ENCODE results near the gene KIAA1614.

KIAA1614 gene

DNA sequence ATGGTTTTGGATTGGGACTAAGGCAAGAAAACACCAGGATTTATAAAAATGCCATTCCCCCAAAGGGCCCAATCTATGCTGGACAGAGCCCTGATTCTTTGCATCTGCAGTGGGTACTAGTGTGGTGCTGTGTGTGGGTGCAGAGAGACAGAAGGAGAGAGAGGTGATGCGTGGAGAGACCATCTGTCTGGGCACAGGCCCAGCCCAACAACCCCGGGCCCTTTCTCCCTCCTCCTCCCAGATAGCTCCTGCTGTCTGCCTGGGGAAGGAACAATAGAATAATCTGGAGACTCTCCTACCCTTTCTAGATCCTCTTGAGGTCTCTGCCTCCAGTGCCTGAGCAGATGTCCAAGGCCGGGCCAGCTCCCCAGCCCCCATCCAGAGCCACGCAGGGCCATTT lies 15.1 kb downstream of the KIAA1614 start:
- Histone ChIP-seq H3K4me3 (ENCODE audit: low read depth in 1 of 2, low read length in 1 of 2) (no peak overlapping the region), H3K4me1 (ENCODE audit: control insufficient read depth in 1 of 2, insufficient read depth in 1 of 2, low read depth in 1 of 2, low read length in 1 of 2) (no peaks in the 10 kb centered on the region), H3K27ac (no peak overlapping the region), H3K36me3 (no peaks in the 10 kb centered on the region), H3K27me3 (peaks cover 28% of the 10 kb centered on the region), H3K9me3 (no peaks in the 10 kb centered on the region)
- TF ChIP-seq, protein P1, sequence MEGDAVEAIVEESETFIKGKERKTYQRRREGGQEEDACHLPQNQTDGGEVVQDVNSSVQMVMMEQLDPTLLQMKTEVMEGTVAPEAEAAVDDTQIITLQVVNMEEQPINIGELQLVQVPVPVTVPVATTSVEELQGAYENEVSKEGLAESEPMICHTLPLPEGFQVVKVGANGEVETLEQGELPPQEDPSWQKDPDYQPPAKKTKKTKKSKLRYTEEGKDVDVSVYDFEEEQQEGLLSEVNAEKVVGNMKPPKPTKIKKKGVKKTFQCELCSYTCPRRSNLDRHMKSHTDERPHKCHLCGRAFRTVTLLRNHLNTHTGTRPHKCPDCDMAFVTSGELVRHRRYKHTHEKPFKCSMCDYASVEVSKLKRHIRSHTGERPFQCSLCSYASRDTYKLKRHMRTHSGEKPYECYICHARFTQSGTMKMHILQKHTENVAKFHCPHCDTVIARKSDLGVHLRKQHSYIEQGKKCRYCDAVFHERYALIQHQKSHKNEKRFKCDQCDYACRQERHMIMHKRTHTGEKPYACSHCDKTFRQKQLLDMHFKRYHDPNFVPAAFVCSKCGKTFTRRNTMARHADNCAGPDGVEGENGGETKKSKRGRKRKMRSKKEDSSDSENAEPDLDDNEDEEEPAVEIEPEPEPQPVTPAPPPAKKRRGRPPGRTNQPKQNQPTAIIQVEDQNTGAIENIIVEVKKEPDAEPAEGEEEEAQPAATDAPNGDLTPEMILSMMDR (IDR thresholded peaks at IDR 0.05), result no peak

DNA sequence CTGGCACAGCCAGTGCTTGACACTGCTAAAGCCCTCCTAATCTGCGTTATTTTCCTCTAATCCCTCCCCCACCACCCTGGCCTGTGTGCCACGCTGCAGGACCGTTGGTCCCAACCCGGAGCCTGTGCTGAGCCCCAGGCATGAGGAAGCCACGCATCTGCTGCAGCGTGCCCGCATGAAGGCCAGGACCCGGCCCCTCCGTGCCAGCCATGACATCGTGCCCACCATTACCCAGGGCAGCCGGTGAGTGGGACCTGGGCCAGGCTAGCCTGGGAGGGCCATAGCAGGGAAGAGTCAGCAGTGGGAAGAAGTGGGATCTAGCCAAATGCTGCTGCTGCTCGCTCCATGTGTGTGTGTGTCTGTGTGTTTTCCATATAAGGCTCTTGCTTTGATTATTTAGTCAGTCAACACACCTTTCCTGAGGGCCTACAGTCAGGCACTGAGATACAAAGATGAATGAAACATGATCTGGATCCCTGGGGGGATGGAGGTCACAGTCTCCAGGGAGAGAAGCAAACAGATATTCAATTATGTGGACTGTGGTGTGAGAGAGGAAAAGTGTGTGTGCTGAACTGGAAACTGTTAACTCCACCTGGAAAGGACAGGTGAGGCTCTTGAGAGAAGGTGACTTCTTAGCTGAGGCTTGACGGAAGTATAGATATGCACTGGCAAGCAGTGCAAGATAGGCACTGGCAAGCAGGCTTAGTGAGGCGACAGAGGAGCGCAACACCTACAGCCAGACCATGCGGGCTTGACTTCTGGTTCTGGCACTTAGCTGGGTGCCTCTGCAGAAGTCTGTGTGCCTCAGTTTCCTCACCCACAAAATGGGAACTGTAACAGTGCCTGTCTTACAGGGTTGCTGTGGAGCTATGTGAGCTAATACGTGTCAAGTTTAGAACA lies 15.9 kb downstream of the KIAA1614 start:
- TF ChIP-seq, protein P1 (IDR thresholded peaks at IDR 0.05), result no peak

DNA sequence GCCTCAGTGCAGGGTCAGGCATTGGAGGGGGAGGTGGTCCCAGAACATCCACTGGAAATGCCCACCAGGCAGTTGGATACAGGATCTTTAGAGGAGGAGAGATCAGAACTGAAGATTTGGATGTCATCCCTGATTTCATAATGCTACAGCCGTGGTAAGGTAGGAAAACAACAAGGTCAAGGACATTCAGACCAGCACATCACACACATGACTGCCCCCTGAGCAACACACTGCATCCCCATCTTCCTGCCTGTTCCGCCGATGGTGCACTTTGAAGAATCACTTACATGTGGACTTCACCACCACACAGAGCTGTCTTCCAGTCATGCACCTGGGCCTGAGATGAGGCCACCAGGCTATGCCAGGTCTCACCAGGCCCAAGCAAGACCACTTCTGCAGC lies 16.7 kb downstream of the KIAA1614 start:
- Histone ChIP-seq H3K4me3 (ENCODE audit: low read depth in 1 of 2, low read length in 1 of 2) (no peak overlapping the region), H3K27me3 (peaks cover 20% of the 10 kb centered on the region), H3K4me1 (ENCODE audit: control insufficient read depth in 1 of 2, insufficient read depth in 1 of 2, low read depth in 1 of 2, low read length in 1 of 2) (no peaks in the 10 kb centered on the region), H3K27ac (no peak overlapping the region), H3K36me3 (no peaks in the 10 kb centered on the region), H3K9me3 (no peaks in the 10 kb centered on the region)
- TF ChIP-seq, protein P1 (IDR thresholded peaks at IDR 0.05), result no peak

More for the DNA sequence above, 15.9 kb downstream of the KIAA1614 start:
- Histone ChIP-seq H3K27me3 (peaks cover 27% of the 10 kb centered on the region), H3K4me1 (ENCODE audit: control insufficient read depth in 1 of 2, insufficient read depth in 1 of 2, low read depth in 1 of 2, low read length in 1 of 2) (no peaks in the 10 kb centered on the region), H3K9me3 (no peaks in the 10 kb centered on the region), H3K36me3 (no peaks in the 10 kb centered on the region), H3K4me3 (ENCODE audit: low read depth in 1 of 2, low read length in 1 of 2) (no peak overlapping the region), H3K27ac (no peak overlapping the region)

DNA sequence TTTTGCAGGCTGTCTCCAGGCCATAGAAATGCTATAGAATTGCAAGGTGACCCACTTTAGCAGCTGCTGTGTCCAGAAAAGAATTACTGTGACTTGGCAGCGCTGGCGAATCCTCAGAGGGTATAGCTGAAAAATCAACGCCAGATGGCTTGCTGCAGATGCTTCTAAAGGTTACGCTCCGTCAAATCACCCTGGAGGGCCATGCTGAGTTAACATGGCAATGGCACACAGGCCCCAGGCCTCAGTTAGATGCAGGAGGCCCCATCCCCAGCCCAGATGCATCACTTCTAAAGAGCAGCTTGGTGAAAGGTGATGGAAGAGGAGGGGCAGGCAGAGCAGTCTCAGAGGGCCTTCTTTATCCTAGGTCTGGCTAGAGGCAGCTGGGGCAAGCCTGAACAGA lies 18.0 kb downstream of the KIAA1614 start:
- H3K27ac ChIP-seq, result no peak overlapping the region
- H3K9me3 ChIP-seq, result no peaks in the 10 kb centered on the region
- TF ChIP-seq, protein P1 (IDR thresholded peaks at IDR 0.05), result no peak
- H3K4me1 ChIP-seq (ENCODE audit: control insufficient read depth in 1 of 2, insufficient read depth in 1 of 2, low read depth in 1 of 2, low read length in 1 of 2), result no peaks in the 10 kb centered on the region
- no peaks in the 10 kb centered on the region for H3K36me3 ChIP-seq
- peaks cover 27% of the 10 kb centered on the region for H3K27me3 ChIP-seq
- H3K4me3 ChIP-seq (ENCODE audit: low read depth in 1 of 2, low read length in 1 of 2), result no peak overlapping the region

DNA sequence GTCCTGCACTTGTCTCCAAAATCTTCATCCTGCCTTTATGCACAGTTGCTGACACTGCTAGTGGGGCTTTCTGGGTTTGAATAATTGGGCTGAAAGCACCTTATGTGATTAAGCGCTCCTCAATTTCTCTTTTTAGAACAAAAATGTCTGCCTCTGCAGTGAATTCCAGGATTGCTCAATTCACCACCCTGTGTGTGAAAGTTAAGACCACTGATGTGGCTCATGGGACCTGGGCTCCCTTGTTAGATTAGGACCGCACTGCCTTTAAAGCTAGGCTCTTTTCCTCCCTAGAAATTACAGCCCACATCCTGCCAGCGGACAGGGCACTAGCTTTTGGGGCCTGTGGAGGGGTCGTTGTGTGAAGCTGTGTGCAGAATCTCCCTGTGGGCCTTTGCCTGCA lies 18.8 kb downstream of the KIAA1614 start:
- Histone ChIP-seq H3K4me3 (ENCODE audit: low read depth in 1 of 2, low read length in 1 of 2) (no peak overlapping the region), H3K27me3 (peaks cover 21% of the 10 kb centered on the region), H3K9me3 (no peaks in the 10 kb centered on the region), H3K27ac (no peak overlapping the region), H3K4me1 (ENCODE audit: control insufficient read depth in 1 of 2, insufficient read depth in 1 of 2, low read depth in 1 of 2, low read length in 1 of 2) (no peaks in the 10 kb centered on the region), H3K36me3 (no peaks in the 10 kb centered on the region)
- TF ChIP-seq, protein P1 (IDR thresholded peaks at IDR 0.05), result no peak

Measured in neutrophil (primary cell).